Activated CD4-positive, alpha-beta T cell treated with anti-CD3 and anti-CD28 coated beads for 4 hours (primary cell): Measurements from ENCODE around the gene RSPH1.
"Not testable (repeated sequence)": the region's sequence is repeated elsewhere in the genome, so short reads cannot be mapped to it uniquely, and the experiment has no call there.

ENCODE experiments used
- DNase-seq, 2 donors: peaks; one replicate each; pipeline ENCODE4 v3.0.0-alpha.2; 2020

Gene RSPH1

GRCh38 chr21:42480736-42481135, 15.3 kb downstream of the RSPH1 start:
- no peak for DNase-seq

- no peak for DNase-seq
These were observed 16.4 kb downstream of the RSPH1 start for GRCh38 chr21:42479582-42479981.

DNA sequence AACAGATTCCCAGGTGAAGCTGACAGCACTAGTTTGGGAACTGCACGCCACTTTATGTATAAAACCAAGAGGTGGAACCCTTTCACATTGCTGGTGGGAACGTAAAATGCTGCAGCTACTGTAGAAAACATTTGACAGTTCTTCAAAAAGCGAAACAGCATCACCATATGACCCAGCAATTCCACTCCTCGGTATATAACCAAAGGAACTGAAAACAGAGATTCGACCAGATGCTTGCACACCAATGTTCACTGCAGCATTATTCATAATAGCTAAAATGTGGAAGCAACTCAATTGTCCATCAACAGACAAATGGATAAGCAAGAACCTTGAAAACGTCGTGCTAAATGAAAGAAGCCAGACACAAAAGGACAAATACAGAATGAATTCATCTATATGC, 17.5 kb downstream of the RSPH1 start:
- DNase-seq: no peak

GRCh38 chr21:42476388-42477331, 19.4 kb downstream of the RSPH1 start:
- DNase-seq: no peak

DNA sequence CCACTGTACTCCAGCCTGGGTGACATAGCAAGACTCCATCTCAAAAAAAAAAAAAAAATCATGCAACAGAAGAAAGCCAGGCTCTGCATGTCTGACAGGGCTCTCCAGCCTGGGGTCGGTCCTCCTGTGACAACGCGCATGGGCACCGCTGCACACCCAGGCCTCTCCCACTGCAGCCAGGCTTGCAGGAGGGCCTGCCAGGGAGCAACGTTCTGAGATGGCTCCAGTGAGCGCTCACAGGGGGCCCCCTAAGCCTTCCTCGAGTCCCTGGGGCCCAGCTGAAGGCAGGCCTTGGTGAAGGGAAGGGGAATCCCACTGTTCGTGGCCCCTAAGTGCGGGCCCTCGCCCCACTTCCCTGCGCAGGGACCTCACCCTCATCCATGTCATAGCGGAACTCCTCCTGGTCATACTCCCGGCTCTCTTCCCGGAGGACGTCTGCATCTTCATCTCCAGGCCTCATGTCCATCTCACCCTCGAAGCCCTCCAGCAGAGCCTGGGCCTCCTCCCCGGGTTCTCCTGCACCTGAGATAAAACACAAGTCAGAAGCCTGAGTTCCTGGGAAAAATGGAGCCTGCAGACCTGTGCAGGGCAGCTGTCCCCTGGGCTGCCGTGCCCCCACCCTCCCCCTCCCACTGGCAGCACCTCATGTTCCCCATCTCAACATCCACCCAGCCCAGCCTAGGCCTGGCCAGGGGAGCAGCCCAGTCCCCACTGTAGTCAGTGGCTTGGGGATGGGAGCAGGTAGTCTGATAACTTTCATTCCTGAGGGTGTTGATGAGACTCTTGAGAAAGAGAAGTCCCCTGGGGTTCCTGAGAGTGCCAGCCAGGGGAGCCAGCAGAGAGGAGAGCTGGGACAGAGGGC, 20.3 kb downstream of the RSPH1 start:
- DNase-seq: no peak

DNA sequence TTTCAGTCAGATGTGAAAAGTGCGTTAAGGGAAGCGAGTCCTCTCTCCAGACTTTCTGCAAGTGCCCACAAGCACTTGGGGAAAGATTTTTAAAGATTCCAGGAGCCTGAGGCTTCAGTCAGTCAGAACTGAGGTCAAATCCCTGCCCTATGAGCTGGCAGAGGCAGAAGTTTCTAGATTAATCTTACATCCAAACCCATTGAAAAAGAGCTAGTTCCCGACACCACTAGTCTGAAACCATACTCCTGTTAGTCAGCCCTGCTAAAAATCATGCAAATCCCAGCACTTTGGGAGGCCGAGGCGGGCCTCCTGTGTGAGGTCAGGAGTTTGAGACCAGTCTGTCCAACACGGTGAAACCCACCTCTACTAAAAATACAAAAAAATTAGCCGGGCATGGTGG, 21.0 kb downstream of the RSPH1 start:
- no peak for DNase-seq

- no peak for DNase-seq
These were observed 21.8 kb downstream of the RSPH1 start for GRCh38 chr21:42474043-42474831.

DNA sequence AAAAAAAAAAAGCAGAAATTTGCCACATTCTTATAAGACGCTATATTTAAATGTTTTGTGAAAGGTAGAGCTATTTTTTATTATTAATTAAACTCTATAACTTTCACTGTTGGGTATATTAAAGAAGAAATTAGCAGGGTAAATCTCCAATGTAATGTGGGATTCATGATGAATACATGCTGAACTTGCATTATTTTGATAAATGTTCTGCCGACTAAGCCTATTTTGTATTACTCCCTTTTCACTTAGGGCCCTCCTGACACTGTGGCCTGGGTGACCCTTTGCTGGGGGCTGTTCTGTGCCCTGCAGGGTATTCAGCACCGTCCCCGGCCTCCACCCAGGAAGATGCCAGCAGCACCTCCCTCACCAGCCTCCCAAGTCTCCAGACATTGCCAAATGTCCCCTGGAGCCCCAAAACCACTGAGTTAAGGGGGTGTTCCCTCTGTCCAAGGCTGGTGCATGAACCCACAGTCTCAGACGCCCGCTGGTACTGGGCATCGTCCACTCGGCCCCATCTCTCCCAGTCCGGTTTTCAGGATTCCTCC, 22.5 kb downstream of the RSPH1 start:
- no peak for DNase-seq

DNA sequence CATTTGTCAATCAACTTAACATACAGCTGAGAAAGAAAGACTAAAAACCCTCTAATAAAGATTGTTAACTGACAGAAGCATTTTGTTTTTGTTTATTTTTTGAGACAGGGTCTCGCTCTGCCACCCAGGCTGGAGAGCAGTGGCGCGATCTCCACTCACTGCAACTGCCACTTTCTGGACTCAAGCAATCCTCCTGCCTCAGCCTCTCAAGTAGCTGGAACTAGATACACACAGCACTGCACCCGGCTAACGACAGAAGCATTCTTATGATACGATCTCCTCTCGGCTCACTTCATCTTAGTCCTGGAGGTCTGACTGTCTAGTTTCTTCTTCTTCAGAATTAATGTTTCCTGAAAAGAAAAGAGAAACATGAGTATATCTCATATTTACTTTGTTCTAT, 23.5 kb downstream of the RSPH1 start:
- DNase-seq: no peak

GRCh38 chr21:42471716-42472330, 24.2 kb downstream of the RSPH1 start:
- no peak for DNase-seq

DNA sequence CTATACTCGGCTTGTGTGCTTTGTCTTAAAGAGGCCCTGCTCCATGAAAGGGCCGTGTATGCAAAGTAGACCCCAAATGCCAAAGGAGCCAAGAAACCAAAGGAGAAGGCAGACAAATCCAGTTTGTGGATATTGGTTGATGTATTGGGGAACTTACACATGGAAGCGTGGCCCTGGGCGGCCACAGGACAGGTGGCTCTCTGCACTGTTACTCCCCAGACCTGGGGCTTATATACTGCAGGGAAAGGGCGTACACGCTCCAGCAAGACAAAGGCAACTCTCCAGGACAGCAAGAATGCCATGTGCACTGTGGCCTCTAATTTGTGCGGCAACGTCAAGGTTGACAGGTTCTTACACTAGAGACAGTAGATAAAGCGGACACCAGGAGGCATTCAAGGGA, 24.8 kb downstream of the RSPH1 start:
- DNase-seq: no peak

GRCh38 chr21:42469726-42470125, 26.3 kb downstream of the RSPH1 start:
- DNase-seq: not testable (repeated sequence)

- no peak for DNase-seq
These were observed 26.8 kb downstream of the RSPH1 start for GRCh38 chr21:42469272-42469671.

- DNase-seq: no peak
These were observed 27.4 kb downstream of the RSPH1 start for GRCh38 chr21:42468491-42469131.

DNA sequence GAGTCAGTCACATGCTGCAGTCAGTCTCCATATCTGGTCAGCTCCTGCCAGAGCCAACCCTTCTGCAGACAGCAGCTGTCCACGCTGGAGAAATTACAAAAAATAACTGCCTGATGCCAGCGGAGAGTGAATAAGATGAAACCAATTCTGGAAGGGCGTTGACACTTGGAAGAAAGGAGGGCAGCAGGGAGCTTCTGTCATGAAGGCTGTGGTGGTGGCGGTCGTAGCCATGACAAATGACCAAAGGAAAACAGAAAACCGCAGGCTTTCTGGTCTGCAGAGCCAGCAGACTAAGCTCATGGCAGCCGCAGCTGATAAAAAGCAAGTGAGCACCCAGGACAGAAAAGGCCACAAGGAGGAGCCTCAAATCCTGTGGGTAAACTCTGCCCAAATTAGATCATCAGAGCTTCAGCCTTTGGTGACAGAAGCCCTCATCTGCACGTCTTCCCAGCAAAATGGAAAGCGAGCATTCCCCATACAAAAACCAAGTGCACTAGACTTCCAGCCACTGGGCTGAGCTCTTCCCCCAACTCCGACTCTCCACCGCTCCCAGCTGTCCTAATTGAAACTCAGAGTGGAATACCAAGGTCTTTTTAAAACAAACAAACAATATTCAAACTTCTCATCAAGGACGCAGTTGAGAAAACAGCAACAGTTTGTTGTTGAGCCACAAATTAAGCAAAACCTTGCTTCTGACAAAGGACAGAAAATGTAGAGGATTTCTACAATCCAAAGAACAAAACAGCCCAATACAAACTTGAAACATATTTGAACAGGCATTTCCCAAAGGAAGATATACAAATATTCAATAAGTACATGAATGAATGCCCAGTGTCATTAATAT, 28.7 kb downstream of the RSPH1 start:
- no peak for DNase-seq

GRCh38 chr21:42466700-42467099, 29.3 kb downstream of the RSPH1 start:
- no peak for DNase-seq

- DNase-seq: no peak
These were observed 30.3 kb downstream of the RSPH1 start for GRCh38 chr21:42465803-42466127.

DNA sequence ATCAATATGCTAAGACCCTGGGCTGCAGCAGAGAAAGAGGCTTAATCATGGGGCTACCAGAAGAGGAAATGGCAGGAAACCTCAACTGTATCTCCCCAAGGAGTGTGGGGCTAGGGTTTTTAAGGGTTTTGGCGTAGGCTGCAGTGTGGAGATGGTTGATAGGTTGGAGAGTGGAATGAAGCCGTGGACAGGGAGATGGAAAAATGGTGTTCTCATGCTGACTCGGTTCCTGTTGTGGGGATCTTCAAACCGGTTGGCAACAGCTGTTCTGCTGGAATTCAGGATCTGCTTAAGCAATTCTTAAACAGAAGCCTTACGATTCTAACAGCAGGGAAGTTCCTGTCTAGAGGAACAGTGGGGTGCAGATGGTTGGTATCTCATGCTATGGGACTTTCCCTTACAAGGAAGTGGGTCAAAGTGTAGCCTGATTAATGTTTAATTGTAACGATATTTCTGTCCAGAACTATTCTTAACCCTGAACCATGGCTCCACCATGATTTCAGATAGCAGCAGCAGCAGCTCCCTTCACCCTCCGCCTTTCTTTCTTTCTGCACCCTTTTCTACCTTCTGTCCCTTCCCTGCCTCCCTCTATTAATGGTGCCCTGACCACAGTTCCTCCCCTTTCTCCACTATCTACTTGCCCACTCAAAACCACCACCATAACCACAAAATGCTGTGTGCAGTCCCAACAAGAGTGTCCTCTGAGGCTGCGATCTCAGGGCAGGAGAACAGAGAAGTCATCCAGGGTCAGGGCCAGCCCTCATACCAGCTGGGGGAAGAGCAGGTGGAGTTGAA, 30.8 kb downstream of the RSPH1 start:
- no peak for DNase-seq

- peak; percentile 55 to 69 for DNase-seq
These were observed 32.0 kb downstream of the RSPH1 start for GRCh38 chr21:42463861-42464515.
